Measurements from ENCODE around the gene DRC7. TPM values are rescaled to one million over a fixed set of nuclear protein-coding genes. Genes with fewer than 3 reads are reported as not detected.

DRC7 gene
- total and polyA plus RNA-seq, 10 of the 15 experiments (the other 5 are each of a cell fraction or from before 2014, with no cell fraction given), result 0.06 to 0.49 (median 0.14) TPM; not detected in 4

DNA sequence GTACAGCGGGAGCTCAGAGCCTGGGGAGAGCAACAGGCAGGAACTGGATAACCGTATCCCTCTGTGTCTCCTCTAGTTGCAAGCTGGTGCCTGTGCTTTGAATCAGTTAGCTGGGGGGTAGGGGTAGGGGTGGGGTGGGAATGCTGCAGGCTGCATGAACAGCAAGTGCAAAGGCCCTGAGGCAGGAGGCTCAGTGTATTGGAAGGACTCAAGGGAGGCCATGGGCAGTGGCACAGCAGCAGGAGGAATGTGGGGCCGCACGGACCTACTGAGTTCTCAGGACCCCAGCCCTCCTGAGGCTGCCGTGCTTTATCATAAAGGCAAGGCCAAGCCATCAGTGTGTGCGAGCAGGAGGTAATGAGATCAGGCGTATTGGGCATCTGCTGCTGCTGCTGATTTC lies 44.2 kb downstream of the DRC7 start:
- CTCF ChIA-PET, result no interaction called here
- intact Hi-C loops (cut with micrococcal nuclease; ENCODE audit: unreplicated experiment) (loop anchor here (5.0 kb wide), 2 partner anchors 137 to 162 kb away; no protein-coding TSS in a partner anchor), in situ Hi-C loops (cut with MboI) (no loop called here)
- no peak for ATAC-seq
- H3K4me2 ChIP-seq (ENCODE audit: control insufficient read depth, insufficient read depth), result no peak overlapping the region
- no peaks in the 10 kb centered on the region for H3K36me3 ChIP-seq (ENCODE audit: control insufficient read depth in 2 of 2, insufficient read depth in 2 of 2, low read length in 1 of 2)
- no peak overlapping the region for H3K27ac ChIP-seq (ENCODE audit: control insufficient read depth, insufficient read depth)
- no peak for TF ChIP-seq IRF4 (IDR thresholded peaks at IDR 0.05; ENCODE audit: low read depth, low read length)
- TF ChIP-seq, protein P1, sequence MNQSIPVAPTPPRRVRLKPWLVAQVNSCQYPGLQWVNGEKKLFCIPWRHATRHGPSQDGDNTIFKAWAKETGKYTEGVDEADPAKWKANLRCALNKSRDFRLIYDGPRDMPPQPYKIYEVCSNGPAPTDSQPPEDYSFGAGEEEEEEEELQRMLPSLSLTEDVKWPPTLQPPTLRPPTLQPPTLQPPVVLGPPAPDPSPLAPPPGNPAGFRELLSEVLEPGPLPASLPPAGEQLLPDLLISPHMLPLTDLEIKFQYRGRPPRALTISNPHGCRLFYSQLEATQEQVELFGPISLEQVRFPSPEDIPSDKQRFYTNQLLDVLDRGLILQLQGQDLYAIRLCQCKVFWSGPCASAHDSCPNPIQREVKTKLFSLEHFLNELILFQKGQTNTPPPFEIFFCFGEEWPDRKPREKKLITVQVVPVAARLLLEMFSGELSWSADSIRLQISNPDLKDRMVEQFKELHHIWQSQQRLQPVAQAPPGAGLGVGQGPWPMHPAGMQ (IDR thresholded peaks at IDR 0.05; ENCODE audit: borderline replicate concordance), result no peak
- no peak for TF ChIP-seq SREBF1 (IDR thresholded peaks at IDR 0.05; ENCODE audit: low read length)
- no peak for TF ChIP-seq IKZF1 (conservative IDR thresholded peaks at IDR 0.05)
- TF ChIP-seq CEBPB (IDR thresholded peaks at IDR 0.05; ENCODE audit: borderline replicate concordance in 1 of 2, low read depth in 2 of 2, low read length in 2 of 2), result no peak
- POLR2A ChIA-PET, result no interaction called here
- BruUV-seq (replicated peaks), result no TSS peak
- H4K20me1 ChIP-seq (ENCODE audit: control insufficient read depth, insufficient read depth), result no peaks in the 10 kb centered on the region
- FAIRE-seq, result no peak
- H3K9ac ChIP-seq (ENCODE audit: control insufficient read depth, insufficient read depth, low read length), result no peak overlapping the region
- H3K4me3 ChIP-seq, result no peak overlapping the region
- no peak for DNase-seq (ENCODE audit: low read depth, low spot score)
- peaks cover 10% of the 10 kb centered on the region for H3K4me1 ChIP-seq (ENCODE audit: control insufficient read depth, insufficient read depth, low read length)
- peaks cover 9% of the 10 kb centered on the region for H3K79me2 ChIP-seq (ENCODE audit: control insufficient read depth, insufficient read depth, low read length)
- H2AFZ ChIP-seq (ENCODE audit: control insufficient read depth, low read depth, low read length), result no peak overlapping the region
- 91% methylated on average over 7 of the region's 7 CpGs for WGBS (ENCODE audit: insufficient coverage, insufficient replicate concordance, low lambda C conversion rate, missing lambda C conversion rate)
- H3K9me3 ChIP-seq (replicated peaks; ENCODE audit: control insufficient read depth, insufficient read depth, low read length), result no peaks in the 10 kb centered on the region
- H3K27me3 ChIP-seq (replicated peaks in 1 of 2; ENCODE audit: control insufficient read depth in 2 of 2, insufficient read depth in 2 of 2, low read length in 1 of 2), result no peaks in the 10 kb centered on the region
- RAD21 ChIA-PET (ENCODE audit: unreplicated experiment), result no interaction called here
- SMC1A ChIA-PET (ENCODE audit: uncharacterized antibody, unreplicated experiment), result no interaction called here

DNA sequence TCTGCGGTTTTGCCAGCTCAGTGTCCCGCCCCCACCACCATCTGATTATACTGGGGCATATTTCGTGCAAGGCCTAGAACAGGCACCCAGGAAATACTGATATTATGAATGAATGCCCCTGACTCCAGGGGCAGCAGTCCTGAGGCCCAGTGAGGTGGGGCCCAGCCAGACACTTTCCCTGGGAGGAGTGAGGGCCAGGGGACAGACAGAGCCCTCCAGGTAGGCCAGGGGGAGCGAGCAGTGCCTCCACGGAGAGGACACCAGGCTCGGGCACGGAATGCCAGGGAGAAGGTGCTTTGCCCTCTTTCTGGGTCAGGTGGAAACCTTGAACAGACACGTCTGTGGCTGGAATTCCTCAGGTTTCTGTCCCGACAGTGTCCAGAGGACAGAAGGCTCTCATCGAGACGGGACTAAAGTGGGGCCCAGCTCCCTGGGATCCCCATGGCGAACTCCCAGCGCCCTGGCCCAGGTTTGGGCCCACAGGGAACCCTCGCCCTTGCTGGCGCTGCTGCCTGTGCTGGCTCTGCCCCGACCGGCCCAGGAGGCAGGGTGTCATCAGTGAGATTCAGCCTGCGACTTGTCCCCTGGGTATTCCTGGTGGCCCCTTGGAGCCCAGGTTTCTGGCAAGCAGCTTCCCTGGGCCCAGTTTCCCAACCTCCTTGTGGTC lies 45.3 kb downstream of the DRC7 start:
- SMC1A ChIA-PET (ENCODE audit: uncharacterized antibody, unreplicated experiment), result no interaction called here
- no TSS peak for BruUV-seq (replicated peaks)
- no peak for DNase-seq (ENCODE audit: low read depth, low spot score)
- no peak overlapping the region for H3K27ac ChIP-seq (ENCODE audit: control insufficient read depth, insufficient read depth)
- peaks cover 10% of the 10 kb centered on the region for H3K4me1 ChIP-seq (ENCODE audit: control insufficient read depth, insufficient read depth, low read length)
- intact Hi-C loops (cut with micrococcal nuclease; ENCODE audit: unreplicated experiment) (loop anchor here (5.0 kb wide), 2 partner anchors 138 to 163 kb away; no protein-coding TSS in a partner anchor), in situ Hi-C loops (cut with MboI) (no loop called here)
- no peaks in the 10 kb centered on the region for H4K20me1 ChIP-seq (ENCODE audit: control insufficient read depth, insufficient read depth)
- WGBS (ENCODE audit: insufficient coverage, insufficient replicate concordance, low lambda C conversion rate, missing lambda C conversion rate), result 89% methylated on average over 18 of the region's 18 CpGs
- H3K9me3 ChIP-seq (replicated peaks; ENCODE audit: control insufficient read depth, insufficient read depth, low read length), result no peaks in the 10 kb centered on the region
- H3K36me3 ChIP-seq (ENCODE audit: control insufficient read depth in 2 of 2, insufficient read depth in 2 of 2, low read length in 1 of 2), result 0 out of 4 replicates have a peak, but pooled peaks cover 0 to 2% of the 10 kb centered on the region in 2 experiments
- RAD21 ChIA-PET (ENCODE audit: unreplicated experiment), result no interaction called here
- H3K4me3 ChIP-seq, result no peak overlapping the region
- no peaks in the 10 kb centered on the region for H3K27me3 ChIP-seq (replicated peaks in 1 of 2; ENCODE audit: control insufficient read depth in 2 of 2, insufficient read depth in 2 of 2, low read length in 1 of 2)
- no peak overlapping the region for H3K9ac ChIP-seq (ENCODE audit: control insufficient read depth, insufficient read depth, low read length)
- no peak for ATAC-seq
- FAIRE-seq, result no peak
- CTCF ChIA-PET, result interaction anchor here (0.6 to 1.4 kb wide), 3 partner anchors 17 to 627 kb away, joined by 3 read pairs; no protein-coding TSS in a partner anchor
- no peak overlapping the region for H2AFZ ChIP-seq (ENCODE audit: control insufficient read depth, low read depth, low read length)
- peaks cover 3% of the 10 kb centered on the region for H3K79me2 ChIP-seq (ENCODE audit: control insufficient read depth, insufficient read depth, low read length)
- POLR2A ChIA-PET, result no interaction called here
- no peak overlapping the region for H3K4me2 ChIP-seq (ENCODE audit: control insufficient read depth, insufficient read depth)
- TF ChIP-seq MYB (IDR thresholded peaks at IDR 0.05; ENCODE audit: borderline replicate concordance, low read depth, low read length) (no peak), TCF12 (IDR thresholded peaks at IDR 0.05; ENCODE audit: low read depth, low read length) (no peak), HDAC2 (IDR thresholded peaks at IDR 0.05) (no peak), SMC3 (IDR thresholded peaks at IDR 0.05; ENCODE audit: borderline replicate concordance, low read length) (no peak), JUNB (IDR thresholded peaks at IDR 0.05) (no peak)
- TF ChIP-seq, protein P2, sequence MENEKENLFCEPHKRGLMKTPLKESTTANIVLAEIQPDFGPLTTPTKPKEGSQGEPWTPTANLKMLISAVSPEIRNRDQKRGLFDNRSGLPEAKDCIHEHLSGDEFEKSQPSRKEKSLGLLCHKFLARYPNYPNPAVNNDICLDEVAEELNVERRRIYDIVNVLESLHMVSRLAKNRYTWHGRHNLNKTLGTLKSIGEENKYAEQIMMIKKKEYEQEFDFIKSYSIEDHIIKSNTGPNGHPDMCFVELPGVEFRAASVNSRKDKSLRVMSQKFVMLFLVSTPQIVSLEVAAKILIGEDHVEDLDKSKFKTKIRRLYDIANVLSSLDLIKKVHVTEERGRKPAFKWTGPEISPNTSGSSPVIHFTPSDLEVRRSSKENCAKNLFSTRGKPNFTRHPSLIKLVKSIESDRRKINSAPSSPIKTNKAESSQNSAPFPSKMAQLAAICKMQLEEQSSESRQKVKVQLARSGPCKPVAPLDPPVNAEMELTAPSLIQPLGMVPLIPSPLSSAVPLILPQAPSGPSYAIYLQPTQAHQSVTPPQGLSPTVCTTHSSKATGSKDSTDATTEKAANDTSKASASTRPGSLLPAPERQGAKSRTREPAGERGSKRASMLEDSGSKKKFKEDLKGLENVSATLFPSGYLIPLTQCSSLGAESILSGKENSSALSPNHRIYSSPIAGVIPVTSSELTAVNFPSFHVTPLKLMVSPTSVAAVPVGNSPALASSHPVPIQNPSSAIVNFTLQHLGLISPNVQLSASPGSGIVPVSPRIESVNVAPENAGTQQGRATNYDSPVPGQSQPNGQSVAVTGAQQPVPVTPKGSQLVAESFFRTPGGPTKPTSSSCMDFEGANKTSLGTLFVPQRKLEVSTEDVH (IDR thresholded peaks at IDR 0.05; ENCODE audit: low read depth, partially characterized antibody), result no peak
- TF ChIP-seq, protein P3, sequence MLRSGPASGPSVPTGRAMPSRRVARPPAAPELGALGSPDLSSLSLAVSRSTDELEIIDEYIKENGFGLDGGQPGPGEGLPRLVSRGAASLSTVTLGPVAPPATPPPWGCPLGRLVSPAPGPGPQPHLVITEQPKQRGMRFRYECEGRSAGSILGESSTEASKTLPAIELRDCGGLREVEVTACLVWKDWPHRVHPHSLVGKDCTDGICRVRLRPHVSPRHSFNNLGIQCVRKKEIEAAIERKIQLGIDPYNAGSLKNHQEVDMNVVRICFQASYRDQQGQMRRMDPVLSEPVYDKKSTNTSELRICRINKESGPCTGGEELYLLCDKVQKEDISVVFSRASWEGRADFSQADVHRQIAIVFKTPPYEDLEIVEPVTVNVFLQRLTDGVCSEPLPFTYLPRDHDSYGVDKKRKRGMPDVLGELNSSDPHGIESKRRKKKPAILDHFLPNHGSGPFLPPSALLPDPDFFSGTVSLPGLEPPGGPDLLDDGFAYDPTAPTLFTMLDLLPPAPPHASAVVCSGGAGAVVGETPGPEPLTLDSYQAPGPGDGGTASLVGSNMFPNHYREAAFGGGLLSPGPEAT (IDR thresholded peaks at IDR 0.05; ENCODE audit: low read depth), result no peak
